ENCODE measurements around the gene PAF1. TPM values are rescaled to one million over a fixed set of nuclear protein-coding genes. Genes with fewer than 3 reads are reported as not detected.

Gene PAF1
- total and polyA plus RNA-seq, 2 of the 13 experiments (the other 11 are each of a cell fraction or from before 2014, with no cell fraction given): 30.2 to 31.1 TPM

GRCh38 chr19:39411081-39411831, 20.4 kb upstream of the PAF1 start (continued):
- TF ChIP-seq SUZ12 (IDR thresholded peaks at IDR 0.05; ENCODE audit: low read depth, low read length) (no peak), CEBPG (CRISPR knock-in tag; IDR thresholded peaks at IDR 0.05) (peak; percentile 40; the same call in 1 of the 2 replicates), NKX3-1 (CRISPR knock-in tag; IDR thresholded peaks at IDR 0.05) (no peak), ZFP1 (CRISPR knock-in tag; IDR thresholded peaks at IDR 0.05) (no peak), ATAD3A (CRISPR knock-in tag; IDR thresholded peaks at IDR 0.05) (no peak), NR2C2 (CRISPR knock-in tag; IDR thresholded peaks at IDR 0.05; ENCODE audit: borderline replicate concordance) (peak; percentile 69), ZNF263 (CRISPR knock-in tag; IDR thresholded peaks at IDR 0.05) (peak; percentile 86), BCL6 (CRISPR knock-in tag; IDR thresholded peaks at IDR 0.05) (0 out of 2 replicates have a peak, but pooled peaks have one; percentile 26), TBL1XR1 (IDR thresholded peaks at IDR 0.05; ENCODE audit: borderline replicate concordance, low read length, partially characterized antibody) (peak; percentile 74), NR2F2 (IDR thresholded peaks at IDR 0.05; ENCODE audit: borderline replicate concordance, low read depth) (peak; percentile 69; the same call in 1 of the 2 replicates)
- TF ChIP-seq, protein P1, sequence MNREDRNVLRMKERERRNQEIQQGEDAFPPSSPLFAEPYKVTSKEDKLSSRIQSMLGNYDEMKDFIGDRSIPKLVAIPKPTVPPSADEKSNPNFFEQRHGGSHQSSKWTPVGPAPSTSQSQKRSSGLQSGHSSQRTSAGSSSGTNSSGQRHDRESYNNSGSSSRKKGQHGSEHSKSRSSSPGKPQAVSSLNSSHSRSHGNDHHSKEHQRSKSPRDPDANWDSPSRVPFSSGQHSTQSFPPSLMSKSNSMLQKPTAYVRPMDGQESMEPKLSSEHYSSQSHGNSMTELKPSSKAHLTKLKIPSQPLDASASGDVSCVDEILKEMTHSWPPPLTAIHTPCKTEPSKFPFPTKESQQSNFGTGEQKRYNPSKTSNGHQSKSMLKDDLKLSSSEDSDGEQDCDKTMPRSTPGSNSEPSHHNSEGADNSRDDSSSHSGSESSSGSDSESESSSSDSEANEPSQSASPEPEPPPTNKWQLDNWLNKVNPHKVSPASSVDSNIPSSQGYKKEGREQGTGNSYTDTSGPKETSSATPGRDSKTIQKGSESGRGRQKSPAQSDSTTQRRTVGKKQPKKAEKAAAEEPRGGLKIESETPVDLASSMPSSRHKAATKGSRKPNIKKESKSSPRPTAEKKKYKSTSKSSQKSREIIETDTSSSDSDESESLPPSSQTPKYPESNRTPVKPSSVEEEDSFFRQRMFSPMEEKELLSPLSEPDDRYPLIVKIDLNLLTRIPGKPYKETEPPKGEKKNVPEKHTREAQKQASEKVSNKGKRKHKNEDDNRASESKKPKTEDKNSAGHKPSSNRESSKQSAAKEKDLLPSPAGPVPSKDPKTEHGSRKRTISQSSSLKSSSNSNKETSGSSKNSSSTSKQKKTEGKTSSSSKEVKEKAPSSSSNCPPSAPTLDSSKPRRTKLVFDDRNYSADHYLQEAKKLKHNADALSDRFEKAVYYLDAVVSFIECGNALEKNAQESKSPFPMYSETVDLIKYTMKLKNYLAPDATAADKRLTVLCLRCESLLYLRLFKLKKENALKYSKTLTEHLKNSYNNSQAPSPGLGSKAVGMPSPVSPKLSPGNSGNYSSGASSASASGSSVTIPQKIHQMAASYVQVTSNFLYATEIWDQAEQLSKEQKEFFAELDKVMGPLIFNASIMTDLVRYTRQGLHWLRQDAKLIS (CRISPR knock-in tag; IDR thresholded peaks at IDR 0.05): no peak; the same call in 1 of the 2 replicates
- TF ChIP-seq, protein P2, sequence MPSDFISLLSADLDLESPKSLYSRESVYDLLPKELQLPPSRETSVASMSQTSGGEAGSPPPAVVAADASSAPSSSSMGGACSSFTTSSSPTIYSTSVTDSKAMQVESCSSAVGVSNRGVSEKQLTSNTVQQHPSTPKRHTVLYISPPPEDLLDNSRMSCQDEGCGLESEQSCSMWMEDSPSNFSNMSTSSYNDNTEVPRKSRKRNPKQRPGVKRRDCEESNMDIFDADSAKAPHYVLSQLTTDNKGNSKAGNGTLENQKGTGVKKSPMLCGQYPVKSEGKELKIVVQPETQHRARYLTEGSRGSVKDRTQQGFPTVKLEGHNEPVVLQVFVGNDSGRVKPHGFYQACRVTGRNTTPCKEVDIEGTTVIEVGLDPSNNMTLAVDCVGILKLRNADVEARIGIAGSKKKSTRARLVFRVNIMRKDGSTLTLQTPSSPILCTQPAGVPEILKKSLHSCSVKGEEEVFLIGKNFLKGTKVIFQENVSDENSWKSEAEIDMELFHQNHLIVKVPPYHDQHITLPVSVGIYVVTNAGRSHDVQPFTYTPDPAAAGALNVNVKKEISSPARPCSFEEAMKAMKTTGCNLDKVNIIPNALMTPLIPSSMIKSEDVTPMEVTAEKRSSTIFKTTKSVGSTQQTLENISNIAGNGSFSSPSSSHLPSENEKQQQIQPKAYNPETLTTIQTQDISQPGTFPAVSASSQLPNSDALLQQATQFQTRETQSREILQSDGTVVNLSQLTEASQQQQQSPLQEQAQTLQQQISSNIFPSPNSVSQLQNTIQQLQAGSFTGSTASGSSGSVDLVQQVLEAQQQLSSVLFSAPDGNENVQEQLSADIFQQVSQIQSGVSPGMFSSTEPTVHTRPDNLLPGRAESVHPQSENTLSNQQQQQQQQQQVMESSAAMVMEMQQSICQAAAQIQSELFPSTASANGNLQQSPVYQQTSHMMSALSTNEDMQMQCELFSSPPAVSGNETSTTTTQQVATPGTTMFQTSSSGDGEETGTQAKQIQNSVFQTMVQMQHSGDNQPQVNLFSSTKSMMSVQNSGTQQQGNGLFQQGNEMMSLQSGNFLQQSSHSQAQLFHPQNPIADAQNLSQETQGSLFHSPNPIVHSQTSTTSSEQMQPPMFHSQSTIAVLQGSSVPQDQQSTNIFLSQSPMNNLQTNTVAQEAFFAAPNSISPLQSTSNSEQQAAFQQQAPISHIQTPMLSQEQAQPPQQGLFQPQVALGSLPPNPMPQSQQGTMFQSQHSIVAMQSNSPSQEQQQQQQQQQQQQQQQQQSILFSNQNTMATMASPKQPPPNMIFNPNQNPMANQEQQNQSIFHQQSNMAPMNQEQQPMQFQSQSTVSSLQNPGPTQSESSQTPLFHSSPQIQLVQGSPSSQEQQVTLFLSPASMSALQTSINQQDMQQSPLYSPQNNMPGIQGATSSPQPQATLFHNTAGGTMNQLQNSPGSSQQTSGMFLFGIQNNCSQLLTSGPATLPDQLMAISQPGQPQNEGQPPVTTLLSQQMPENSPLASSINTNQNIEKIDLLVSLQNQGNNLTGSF (CRISPR knock-in tag; IDR thresholded peaks at IDR 0.05): no peak
- TF ChIP-seq, protein P3, sequence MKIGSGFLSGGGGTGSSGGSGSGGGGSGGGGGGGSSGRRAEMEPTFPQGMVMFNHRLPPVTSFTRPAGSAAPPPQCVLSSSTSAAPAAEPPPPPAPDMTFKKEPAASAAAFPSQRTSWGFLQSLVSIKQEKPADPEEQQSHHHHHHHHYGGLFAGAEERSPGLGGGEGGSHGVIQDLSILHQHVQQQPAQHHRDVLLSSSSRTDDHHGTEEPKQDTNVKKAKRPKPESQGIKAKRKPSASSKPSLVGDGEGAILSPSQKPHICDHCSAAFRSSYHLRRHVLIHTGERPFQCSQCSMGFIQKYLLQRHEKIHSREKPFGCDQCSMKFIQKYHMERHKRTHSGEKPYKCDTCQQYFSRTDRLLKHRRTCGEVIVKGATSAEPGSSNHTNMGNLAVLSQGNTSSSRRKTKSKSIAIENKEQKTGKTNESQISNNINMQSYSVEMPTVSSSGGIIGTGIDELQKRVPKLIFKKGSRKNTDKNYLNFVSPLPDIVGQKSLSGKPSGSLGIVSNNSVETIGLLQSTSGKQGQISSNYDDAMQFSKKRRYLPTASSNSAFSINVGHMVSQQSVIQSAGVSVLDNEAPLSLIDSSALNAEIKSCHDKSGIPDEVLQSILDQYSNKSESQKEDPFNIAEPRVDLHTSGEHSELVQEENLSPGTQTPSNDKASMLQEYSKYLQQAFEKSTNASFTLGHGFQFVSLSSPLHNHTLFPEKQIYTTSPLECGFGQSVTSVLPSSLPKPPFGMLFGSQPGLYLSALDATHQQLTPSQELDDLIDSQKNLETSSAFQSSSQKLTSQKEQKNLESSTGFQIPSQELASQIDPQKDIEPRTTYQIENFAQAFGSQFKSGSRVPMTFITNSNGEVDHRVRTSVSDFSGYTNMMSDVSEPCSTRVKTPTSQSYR (CRISPR knock-in tag; IDR thresholded peaks at IDR 0.05; ENCODE audit: borderline replicate concordance): peak; percentile 88
- TF ChIP-seq, protein P4, sequence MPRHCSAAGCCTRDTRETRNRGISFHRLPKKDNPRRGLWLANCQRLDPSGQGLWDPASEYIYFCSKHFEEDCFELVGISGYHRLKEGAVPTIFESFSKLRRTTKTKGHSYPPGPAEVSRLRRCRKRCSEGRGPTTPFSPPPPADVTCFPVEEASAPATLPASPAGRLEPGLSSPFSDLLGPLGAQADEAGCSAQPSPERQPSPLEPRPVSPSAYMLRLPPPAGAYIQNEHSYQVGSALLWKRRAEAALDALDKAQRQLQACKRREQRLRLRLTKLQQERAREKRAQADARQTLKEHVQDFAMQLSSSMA (CRISPR knock-in tag; IDR thresholded peaks at IDR 0.05): no peak; the same call in 1 of the 2 replicates

Measured in HepG2 (cell line).